ENCODE results near the gene FOXN3. TPM values are rescaled to one million over a fixed set of nuclear protein-coding genes. Genes with fewer than 3 reads are reported as not detected.

FOXN3 gene
- total RNA-seq, 4 donors from 2014 or later, result 98.7 to 116 (median 103) TPM

DNA sequence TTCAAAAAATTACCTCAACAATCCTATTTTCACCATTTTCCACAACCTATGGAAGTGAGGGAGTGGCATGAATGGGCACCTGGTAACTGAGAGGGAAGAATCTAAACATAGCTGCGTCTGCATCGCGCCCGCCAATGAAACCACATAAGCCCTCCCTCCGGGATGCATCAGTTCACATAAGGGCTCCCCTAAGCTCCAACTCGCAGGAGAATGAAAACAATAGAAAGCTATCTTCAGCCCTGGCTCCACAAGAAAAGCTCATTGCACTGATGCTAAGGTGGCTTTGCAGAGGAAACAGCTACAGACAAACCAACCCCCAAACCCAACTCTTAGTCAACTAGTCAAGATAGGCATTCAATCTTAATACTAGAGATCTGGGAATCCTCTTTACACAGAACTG lies 173.3 kb downstream of the FOXN3 start:
- DNase-seq (ENCODE audit: low spot score in 2 of 2), result no peak
- Histone ChIP-seq H3K27me3 (no peaks in the 10 kb centered on the region), H3K27ac (no peak overlapping the region), H3K36me3 (no peaks in the 10 kb centered on the region), H3K4me3 (no peak overlapping the region), H3K4me1 (peaks cover 0 to 40% (median 4%) of the 10 kb centered on the region in 4 donors), H3K9me3 (no peaks in the 10 kb centered on the region)
- WGBS, 2 donors, result 86 to 87% methylated on average over 6 of the region's 6 CpGs
- no peak for TF ChIP-seq CTCF (IDR thresholded peaks at IDR 0.05)
- TF ChIP-seq EP300 (IDR thresholded peaks at IDR 0.05), result no peak
- TF ChIP-seq POLR2A (IDR thresholded peaks at IDR 0.05), result no peak

GRCh38 chr14:89243286-89243685 lies 173.7 kb downstream of the FOXN3 start:
- no peak for DNase-seq (ENCODE audit: low spot score in 2 of 2)
- Histone ChIP-seq H3K27me3 (no peaks in the 10 kb centered on the region), H3K9me3 (no peaks in the 10 kb centered on the region), H3K4me1 (peaks cover 0 to 36% (median 4%) of the 10 kb centered on the region in 4 donors), H3K4me3 (no peak overlapping the region), H3K27ac (peak overlapping the region in 1 of 4 donors; percentile 10), H3K36me3 (no peaks in the 10 kb centered on the region)
- TF ChIP-seq POLR2A (IDR thresholded peaks at IDR 0.05), result no peak
- no peak for TF ChIP-seq EP300 (IDR thresholded peaks at IDR 0.05)
- no peak for TF ChIP-seq CTCF (IDR thresholded peaks at IDR 0.05)
- 23 to 36% methylated on average over 4 of the region's 4 CpGs for WGBS, 2 donors

- H3K27ac ChIP-seq, result peak overlapping the region in 1 of 4 donors; percentile 10
Measured at GRCh38 chr14:89242652-89243279, 174.3 kb downstream of the FOXN3 start.

GRCh38 chr14:89241934-89242651 lies 174.9 kb downstream of the FOXN3 start:
- H3K36me3 ChIP-seq, result no peaks in the 10 kb centered on the region
- 67 to 76% methylated on average over 8 of the region's 8 CpGs for WGBS, 2 donors
- no peak overlapping the region for H3K4me3 ChIP-seq
- H3K4me1 ChIP-seq, result peaks cover 0 to 34% (median 4%) of the 10 kb centered on the region in 4 donors
- no peaks in the 10 kb centered on the region for H3K27me3 ChIP-seq
- H3K9me3 ChIP-seq, result no peaks in the 10 kb centered on the region
- H3K27ac ChIP-seq, result no peak overlapping the region
- no peak for DNase-seq (ENCODE audit: low spot score in 2 of 2)
- TF ChIP-seq EP300 (IDR thresholded peaks at IDR 0.05), result no peak
- TF ChIP-seq POLR2A (IDR thresholded peaks at IDR 0.05), result no peak
- no peak for TF ChIP-seq CTCF (IDR thresholded peaks at IDR 0.05)

More at GRCh38 chr14:89242652-89243279, 174.3 kb downstream of the FOXN3 start:
- Histone ChIP-seq H3K27me3 (no peaks in the 10 kb centered on the region), H3K36me3 (no peaks in the 10 kb centered on the region), H3K9me3 (no peaks in the 10 kb centered on the region), H3K4me1 (peaks cover 0 to 34% (median 4%) of the 10 kb centered on the region in 4 donors), H3K4me3 (no peak overlapping the region)
- 43 to 60% methylated on average over 9 of the region's 9 CpGs for WGBS, 2 donors
- TF ChIP-seq CTCF (IDR thresholded peaks at IDR 0.05) (no peak), POLR2A (IDR thresholded peaks at IDR 0.05) (no peak), EP300 (IDR thresholded peaks at IDR 0.05) (no peak)
- no peak for DNase-seq (ENCODE audit: low spot score in 2 of 2)

- Histone ChIP-seq H3K4me1 (peaks cover 0 to 34% (median 4%) of the 10 kb centered on the region in 4 donors), H3K36me3 (no peaks in the 10 kb centered on the region), H3K4me3 (no peak overlapping the region), H3K27me3 (no peaks in the 10 kb centered on the region), H3K27ac (no peak overlapping the region), H3K9me3 (no peaks in the 10 kb centered on the region)
- TF ChIP-seq CTCF (IDR thresholded peaks at IDR 0.05), result no peak
- no peak for TF ChIP-seq POLR2A (IDR thresholded peaks at IDR 0.05)
- TF ChIP-seq EP300 (IDR thresholded peaks at IDR 0.05), result no peak
- DNase-seq (ENCODE audit: low spot score in 2 of 2), result no peak
- WGBS, 2 donors, result 72 to 91% methylated on average over 4 of the region's 4 CpGs
Measured at GRCh38 chr14:89241257-89241656, 175.8 kb downstream of the FOXN3 start.
